ENCODE results near the gene PPT2. TPM values are rescaled to one million over a fixed set of nuclear protein-coding genes. Genes with fewer than 3 reads are reported as not detected.

PPT2 gene
- total and polyA plus RNA-seq, 2 of the 13 experiments (the other 11 are each of a cell fraction or from before 2014, with no cell fraction given) = 39.2 to 61.8 TPM

GRCh38 chr6:32177183-32177787 is 23.3 kb downstream of the PPT2 start (continued):
- TF ChIP-seq KDM4B (CRISPR knock-in tag; IDR thresholded peaks at IDR 0.05) = no peak; the same call in 1 of the 2 replicates
- TF ChIP-seq MATR3 (CRISPR knock-in tag; IDR thresholded peaks at IDR 0.05) = no peak
- TF ChIP-seq ARID4A (CRISPR knock-in tag; IDR thresholded peaks at IDR 0.05; ENCODE audit: borderline replicate concordance) = 0 out of 2 replicates have a peak, but pooled peaks have one; percentile 66
- peak; percentile 35; the same call in 1 of the 2 replicates for TF ChIP-seq KLF9 (CRISPR knock-in tag; IDR thresholded peaks at IDR 0.05; ENCODE audit: low read depth)
- TF ChIP-seq HNRNPLL (IDR thresholded peaks at IDR 0.05; ENCODE audit: low read depth, low read length, poor library complexity, severe bottlenecking) = no peak
- TF ChIP-seq CHCHD3 (CRISPR knock-in tag; IDR thresholded peaks at IDR 0.05) = no peak
- 0 out of 2 replicates have a peak, but pooled peaks have one; percentile 28 for TF ChIP-seq ZBTB46 (CRISPR knock-in tag; IDR thresholded peaks at IDR 0.05; ENCODE audit: borderline replicate concordance)
- TF ChIP-seq MAFG (CRISPR knock-in tag; IDR thresholded peaks at IDR 0.05) = no peak; the same call in 1 of the 2 replicates
- TF ChIP-seq TAF1 (CRISPR knock-in tag; IDR thresholded peaks at IDR 0.05) = peak; percentile 51; the same call in 1 of the 2 replicates
- TF ChIP-seq PHB2 (IDR thresholded peaks at IDR 0.05; ENCODE audit: partially characterized antibody) = no peak
- TF ChIP-seq MYNN (CRISPR knock-in tag; IDR thresholded peaks at IDR 0.05; ENCODE audit: low read depth) = no peak
- TF ChIP-seq HOXA9 (CRISPR knock-in tag; IDR thresholded peaks at IDR 0.05; ENCODE audit: borderline replicate concordance) = no peak
- TF ChIP-seq ZNF687 (CRISPR knock-in tag; IDR thresholded peaks at IDR 0.05) = no peak
- peak; percentile 35; the same call in 1 of the 2 replicates for TF ChIP-seq POLR2AphosphoS5 (IDR thresholded peaks at IDR 0.05; ENCODE audit: low read depth, low read length)
- TF ChIP-seq ZNF878 (CRISPR knock-in tag; IDR thresholded peaks at IDR 0.05) = no peak
- no peak for TF ChIP-seq MTA1 (CRISPR knock-in tag; IDR thresholded peaks at IDR 0.05; ENCODE audit: borderline replicate concordance)
- peak; percentile 54; the same call in 1 of the 2 replicates for TF ChIP-seq ZNF709 (CRISPR knock-in tag; IDR thresholded peaks at IDR 0.05)
